GM04504 (cell line): ENCODE data around the gene HIPK1.
"Not testable (repeated sequence)": the region's sequence is repeated elsewhere in the genome, so short reads cannot be mapped to it uniquely, and the experiment has no call there.

Experiments
- DNase-seq: peaks from one replicate; pipeline ENCODE4 v3.0.0-alpha.2; 2012; ENCODE audit warnings: low read depth

Gene HIPK1

DNA sequence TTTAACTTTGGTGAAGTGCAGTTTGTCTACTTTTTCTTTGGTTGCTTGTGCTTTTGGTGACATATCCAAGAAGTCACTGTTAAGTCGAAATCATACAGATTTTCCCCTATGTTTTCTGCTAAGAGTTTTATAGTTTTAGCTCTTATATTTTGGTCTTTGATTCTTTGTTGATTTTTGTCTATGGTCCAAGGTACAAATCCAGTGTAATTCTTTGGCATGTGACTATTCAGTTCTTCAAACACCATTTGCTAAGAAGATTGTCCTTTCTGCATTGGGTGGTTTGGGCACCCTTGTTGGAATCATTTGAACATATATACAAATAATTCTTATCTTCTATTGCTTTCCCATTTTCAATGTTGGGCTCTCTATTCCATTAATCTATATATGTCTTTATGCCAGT, 16.2 kb downstream of the HIPK1 start:
- no peak for DNase-seq

DNA sequence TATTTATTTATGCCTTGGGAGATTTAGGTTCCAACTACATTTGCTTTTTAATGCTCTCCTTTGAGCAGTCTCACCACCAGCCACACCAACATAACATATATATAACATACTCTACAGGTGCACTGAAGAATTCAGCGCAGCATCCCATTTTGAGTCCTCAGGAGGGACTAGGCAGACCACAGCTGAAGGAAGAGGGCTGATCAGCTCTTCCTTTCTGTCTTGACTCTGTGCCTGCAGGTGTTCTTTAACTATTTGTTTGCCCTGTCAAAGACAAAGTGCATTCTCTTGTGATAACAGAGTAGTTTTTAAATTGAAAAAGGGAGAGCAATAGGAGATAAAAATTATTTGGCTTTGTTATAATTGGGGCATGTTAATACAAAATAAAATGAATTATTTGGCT, 17.0 kb downstream of the HIPK1 start:
- no peak for DNase-seq

DNA sequence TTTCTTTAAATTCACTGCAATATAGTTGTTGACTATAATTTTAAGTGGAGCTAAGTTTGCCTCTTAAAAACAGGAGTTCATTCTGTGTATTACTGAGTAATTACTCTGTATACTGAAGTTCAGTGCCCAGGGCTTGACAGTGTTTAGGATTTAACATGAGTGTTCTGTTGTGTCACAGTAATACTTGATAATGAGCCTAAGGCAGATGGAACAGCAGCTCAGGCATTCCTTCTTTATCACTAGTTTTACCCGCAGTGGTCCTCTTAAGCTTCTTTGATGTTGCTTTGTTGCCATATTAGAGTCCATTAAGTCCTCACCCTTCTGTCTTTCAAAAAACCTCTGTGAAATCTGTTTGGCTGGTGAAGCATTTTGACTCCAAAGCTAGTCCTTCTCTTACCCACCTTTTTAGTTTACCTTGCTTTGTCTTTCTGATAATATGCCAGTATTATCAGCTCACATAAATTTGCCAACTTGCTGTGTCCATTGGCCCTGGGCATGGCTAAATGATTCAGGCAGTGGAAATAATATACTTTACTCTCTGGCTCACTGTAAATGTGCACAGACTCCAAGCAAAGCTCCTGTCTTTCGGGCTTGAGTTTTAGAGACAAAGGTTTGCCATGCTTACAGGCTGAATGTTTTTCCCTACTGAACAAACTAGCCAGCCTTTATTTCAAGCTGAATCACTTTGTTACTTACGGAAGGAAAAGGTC, 17.7 kb downstream of the HIPK1 start:
- DNase-seq: no peak

DNA sequence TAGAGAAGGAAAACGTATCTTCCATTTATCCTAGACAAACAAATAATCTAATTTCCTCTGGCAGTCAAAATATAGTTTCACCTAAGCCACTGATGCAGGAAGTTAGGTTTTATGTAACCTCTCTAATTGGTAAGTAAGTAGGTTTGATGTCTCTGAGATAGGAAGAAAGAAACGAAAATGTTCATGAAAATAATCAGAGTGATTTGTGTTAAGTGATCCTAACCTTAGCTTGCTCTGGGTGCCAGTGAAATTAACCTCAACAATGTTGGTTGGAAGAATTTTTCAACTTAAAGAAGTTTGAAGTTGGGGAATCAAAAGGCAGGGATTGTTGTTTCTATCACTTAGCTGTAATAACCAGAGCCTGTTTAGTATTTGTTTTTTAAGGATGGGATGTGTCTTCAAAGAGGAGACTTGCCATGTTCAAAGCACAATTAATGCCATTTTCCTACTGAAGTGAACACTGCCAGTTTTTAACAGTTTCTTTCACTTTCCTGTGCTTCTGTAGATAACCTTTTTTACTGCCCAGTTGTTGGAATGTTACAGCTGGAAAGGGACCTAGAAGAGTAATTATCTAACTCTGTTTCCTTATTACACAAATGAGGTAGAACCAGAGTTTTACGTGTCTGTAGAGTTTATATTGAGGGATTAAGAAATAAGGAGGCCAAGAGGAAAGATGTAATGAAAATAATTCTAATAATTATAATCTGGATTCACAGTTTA, 18.4 kb downstream of the HIPK1 start:
- DNase-seq: no peak

DNA sequence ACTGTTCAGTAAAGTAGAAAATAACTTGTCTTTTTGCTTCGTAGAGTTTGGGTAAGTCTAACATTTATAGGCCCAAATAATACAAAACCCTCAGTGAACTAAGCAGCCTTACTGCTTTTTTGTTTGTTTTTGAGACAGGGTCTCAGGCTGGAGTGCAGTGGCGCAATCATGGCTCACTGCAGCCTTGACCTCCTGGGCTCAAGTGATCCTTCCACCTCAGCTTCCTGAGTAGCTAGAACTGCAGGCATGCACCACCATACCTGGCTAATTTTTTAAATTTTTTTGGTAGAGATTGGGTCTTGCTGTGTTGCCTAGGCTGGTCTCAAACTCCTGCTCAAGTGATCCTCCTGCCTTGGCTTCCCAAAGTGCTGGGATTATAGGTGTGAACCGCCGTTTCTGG, 19.0 kb downstream of the HIPK1 start:
- DNase-seq: not testable (repeated sequence)

DNA sequence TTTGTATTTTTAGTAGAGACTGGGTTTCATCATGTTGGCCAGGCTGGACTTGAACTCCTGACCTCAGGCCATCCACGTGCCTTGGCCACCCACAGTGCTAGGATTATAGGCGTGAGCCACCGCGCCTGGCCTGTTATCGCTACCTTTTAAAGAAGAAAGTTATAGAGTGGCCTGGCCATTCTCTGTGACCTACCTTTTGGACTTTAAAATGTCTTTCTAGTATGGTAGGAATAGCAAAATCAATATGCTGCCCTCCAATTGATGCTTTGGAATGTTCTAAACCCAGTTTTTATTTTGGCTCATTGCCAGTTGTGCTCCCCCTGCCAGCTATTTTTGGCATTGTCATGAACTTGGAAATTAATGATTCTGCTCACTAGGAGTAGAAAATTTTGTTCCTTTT, 19.9 kb downstream of the HIPK1 start:
- no peak for DNase-seq

DNA sequence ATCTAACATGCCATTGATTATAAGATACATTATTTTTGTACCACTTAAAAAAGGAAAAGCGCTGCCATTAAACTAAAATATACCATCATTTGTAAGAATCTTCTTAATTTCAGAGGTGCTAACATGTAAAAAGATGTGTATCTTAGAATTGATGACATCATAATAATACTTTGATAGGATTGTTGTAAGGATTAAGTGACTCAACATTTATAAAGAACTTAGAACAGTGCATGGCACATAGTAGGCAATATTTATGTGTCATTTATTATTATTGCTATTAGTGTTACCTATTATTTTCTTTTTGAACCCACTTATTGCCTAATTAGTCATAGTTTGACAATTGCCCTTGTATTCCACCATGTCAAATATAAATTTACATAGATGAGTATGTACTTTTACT, 21.8 kb downstream of the HIPK1 start:
- no peak for DNase-seq

DNA sequence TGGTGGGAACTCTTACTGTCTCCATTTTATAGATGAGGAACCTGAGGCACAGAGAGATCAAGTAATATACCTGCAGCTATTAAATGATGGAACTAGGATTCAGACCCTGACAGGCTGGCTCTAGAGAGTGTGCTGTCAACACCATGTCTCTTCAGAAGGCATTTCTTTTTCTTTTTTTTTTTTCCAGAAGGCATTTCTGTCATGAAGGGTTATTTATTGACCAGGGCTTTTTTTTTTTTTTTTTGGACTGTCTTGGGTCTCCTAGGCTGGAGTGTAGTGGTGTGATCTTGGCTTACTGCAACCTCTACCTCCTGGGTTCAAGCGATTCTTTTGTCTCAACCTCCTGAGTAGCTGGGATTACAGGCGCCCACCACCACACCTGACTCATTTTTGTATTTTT, 22.6 kb downstream of the HIPK1 start:
- DNase-seq: no peak

DNA sequence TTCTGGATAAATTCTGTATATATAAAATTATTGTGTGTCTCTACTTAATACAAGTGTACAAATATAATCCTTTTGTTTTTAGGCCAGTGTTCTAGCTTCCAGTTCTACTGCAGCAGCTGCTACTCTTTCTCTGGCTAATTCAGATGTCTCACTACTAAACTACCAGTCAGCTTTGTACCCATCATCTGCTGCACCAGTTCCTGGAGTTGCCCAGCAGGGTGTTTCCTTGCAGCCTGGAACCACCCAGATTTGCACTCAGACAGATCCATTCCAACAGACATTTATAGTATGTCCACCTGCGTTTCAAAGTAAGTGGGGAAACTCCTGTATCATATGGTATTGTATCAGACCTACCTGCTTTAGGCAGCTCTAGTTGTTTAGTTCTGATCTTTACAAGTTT, 28.9 kb downstream of the HIPK1 start:
- DNase-seq: no peak

DNA sequence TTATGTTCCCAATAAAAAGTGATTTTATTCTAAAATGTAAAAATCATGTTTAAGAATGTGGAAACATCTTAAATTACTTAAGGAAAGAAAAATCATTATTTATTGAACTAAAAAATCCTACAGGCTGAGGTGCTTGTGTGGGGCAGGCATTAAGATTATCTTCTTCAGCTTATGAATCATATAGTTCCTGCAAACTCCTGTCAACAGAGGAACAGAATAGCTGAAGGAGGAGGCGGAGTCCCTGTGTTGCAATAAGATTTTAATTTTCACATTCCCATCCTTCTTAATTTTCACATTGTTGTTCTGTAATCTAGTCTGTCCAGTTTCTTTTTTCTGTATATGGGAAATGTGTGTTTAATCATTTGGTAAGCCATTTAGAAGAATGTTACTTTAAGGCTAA, 29.6 kb downstream of the HIPK1 start:
- DNase-seq: no peak

DNA sequence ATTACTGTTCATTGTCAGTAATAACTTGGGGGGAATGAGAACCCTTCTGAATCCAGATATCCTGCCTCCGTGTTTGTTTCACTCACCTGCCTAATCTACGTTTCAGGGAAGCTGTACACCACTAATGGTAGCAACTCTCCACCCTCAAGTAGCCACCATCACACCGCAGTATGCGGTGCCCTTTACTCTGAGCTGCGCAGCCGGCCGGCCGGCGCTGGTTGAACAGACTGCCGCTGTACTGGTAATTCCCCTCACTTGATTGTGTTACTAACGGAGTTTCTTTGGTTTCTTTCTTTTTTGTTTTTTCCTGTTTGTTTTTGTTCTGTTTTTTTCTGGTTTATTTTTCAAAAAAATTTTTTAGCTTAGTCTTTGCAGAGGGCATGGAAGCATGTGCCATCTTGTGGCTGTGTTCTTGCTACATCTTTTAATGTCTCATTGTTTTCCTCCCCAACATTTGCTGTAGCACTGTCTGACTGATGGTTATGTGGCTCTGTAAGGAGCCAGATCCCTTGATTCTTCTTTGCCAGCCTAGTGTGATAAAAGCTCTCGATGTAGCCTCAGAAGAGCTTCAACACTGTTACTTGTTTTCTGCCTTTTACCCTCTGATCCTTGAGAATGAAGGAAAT, 34.3 kb downstream of the HIPK1 start:
- DNase-seq: no peak

DNA sequence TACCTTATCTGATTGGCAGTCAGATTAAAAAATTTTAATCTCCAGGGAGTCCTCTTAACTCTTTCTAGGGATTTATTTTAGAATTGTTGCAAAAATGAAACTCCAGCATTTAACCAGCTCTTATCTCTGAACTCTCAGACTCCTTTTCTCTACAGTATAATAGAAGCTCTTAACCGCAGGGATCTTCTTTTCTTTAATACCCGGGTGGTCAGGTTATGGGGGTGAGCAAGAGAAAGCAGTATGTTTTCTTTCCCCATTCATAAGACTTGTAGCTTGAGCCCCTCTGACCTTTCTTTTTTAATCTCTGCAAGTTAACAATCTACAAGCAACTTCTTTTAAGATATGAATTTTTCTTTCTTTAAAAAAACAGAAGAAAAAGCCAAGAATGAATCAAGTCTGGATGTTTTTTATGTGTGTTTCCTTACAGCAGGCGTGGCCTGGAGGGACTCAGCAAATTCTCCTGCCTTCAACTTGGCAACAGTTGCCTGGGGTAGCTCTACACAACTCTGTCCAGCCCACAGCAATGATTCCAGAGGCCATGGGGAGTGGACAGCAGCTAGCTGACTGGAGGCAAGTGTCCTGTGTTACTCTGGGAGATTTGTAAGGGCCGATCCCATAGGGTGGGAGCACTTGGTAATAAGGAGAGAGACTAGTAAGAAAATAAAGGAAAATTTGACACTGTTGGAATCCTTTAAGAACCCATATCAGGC, 36.7 kb downstream of the HIPK1 start:
- no peak for DNase-seq

DNA sequence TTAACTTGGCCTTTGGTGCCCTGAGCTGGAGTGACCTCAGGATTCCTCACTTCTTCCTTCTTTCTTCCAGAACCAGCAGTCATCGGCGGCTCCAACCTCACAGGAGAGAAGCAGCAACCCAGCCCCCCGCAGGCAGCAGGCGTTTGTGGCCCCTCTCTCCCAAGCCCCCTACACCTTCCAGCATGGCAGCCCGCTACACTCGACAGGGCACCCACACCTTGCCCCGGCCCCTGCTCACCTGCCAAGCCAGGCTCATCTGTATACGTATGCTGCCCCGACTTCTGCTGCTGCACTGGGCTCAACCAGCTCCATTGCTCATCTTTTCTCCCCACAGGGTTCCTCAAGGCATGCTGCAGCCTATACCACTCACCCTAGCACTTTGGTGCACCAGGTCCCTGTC, 43.8 kb downstream of the HIPK1 start:
- DNase-seq: no peak

DNA sequence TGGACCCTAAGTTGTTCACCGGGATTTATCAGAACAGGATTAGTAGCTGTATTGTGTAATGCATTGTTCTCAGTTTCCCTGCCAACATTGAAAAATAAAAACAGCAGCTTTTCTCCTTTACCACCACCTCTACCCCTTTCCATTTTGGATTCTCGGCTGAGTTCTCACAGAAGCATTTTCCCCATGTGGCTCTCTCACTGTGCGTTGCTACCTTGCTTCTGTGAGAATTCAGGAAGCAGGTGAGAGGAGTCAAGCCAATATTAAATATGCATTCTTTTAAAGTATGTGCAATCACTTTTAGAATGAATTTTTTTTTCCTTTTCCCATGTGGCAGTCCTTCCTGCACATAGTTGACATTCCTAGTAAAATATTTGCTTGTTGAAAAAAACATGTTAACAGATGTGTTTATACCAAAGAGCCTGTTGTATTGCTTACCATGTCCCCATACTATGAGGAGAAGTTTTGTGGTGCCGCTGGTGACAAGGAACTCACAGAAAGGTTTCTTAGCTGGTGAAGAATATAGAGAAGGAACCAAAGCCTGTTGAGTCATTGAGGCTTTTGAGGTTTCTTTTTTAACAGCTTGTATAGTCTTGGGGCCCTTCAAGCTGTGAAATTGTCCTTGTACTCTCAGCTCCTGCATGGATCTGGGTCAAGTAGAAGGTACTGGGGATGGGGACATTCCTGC, 46.2 kb downstream of the HIPK1 start:
- DNase-seq: no peak

DNA sequence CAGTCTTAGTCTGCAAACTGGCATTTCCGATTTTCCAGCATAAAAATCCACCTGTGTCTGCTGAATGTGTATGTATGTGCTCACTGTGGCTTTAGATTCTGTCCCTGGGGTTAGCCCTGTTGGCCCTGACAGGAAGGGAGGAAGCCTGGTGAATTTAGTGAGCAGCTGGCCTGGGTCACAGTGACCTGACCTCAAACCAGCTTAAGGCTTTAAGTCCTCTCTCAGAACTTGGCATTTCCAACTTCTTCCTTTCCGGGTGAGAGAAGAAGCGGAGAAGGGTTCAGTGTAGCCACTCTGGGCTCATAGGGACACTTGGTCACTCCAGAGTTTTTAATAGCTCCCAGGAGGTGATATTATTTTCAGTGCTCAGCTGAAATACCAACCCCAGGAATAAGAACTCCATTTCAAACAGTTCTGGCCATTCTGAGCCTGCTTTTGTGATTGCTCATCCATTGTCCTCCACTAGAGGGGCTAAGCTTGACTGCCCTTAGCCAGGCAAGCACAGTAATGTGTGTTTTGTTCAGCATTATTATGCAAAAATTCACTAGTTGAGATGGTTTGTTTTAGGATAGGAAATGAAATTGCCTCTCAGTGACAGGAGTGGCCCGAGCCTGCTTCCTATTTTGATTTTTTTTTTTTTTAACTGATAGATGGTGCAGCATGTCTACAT, 47.6 kb downstream of the HIPK1 start:
- no peak for DNase-seq

DNA sequence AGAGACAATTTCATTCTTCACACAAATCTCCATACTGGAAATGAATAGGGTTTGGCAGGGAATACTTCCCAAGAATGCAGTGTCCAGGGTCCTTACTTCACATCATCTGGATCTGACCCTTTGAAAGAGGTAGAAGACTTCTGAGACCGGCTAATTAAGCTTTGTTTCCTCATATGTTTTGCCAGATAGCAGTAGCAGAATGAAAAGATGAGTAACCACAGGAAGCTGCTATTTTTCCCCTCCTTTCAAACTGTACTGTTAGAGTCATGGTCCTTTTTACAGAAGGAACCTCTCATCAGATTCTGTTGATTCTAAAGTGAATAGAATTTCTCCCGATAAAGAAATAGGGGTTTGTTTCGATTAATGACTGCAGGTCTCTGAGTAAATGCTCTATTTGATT, 48.8 kb downstream of the HIPK1 start:
- no peak for DNase-seq

DNA sequence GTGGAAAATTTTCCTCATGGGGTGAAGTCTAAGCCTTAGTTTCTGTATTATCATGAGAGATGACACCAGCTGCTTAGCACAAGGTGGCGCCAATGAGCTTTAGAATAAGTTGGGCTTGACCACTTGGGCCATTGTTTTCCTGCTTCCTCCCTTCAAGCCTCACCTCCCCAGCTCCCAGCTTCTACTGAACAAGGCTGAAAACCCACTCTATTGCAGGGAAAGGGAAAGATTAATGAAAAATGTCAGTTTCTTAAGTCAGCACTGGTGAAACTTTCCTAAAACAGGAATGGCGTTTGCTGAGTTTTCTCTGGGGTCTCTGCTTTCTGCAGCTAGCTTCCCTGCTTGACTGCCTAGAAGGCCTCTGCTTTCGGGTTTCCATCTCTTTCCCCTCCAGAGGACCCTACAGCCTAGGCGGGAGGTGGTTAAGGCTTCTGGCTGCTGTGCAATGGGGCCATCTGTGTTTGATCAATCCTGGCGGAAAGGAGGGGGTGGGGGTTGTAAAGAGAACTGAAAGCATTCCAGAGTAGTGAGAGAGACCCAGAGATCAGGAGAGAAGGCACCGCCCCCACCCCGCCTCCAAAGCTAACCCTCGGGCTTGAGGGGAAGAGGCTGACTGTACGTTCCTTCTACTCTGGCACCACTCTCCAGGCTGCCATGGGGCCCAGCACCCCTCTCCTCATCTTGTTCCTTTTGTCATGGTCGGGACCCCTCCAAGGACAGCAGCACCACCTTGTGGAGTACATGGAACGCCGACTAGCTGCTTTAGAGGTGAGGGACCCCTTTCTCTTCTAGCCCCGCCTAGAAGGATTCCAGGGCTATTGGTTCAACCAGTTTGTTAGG, 50.0 kb downstream of the HIPK1 start, which contains the start of gene OLFML3:
TSS of gene OLFML3 (plus strand) at position 612 of the 840 bp plus-strand sequence. CDS start at position 655, 43 bp downstream.
- DNase-seq: peak; percentile 95

DNA sequence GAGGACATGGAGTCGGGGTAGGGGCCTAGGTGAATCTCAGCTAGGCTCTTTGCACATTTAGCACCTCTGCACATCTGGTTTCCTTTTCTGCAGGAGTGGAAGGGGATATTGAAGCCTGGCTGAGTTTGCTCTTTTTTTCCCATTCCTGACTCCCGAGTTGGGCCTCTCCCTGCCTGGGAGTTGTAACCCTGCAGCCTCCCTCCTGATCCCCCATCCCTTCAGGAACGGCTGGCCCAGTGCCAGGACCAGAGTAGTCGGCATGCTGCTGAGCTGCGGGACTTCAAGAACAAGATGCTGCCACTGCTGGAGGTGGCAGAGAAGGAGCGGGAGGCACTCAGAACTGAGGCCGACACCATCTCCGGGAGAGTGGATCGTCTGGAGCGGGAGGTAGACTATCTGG, 51.0 kb downstream of the HIPK1 start:
- no peak for DNase-seq

DNA sequence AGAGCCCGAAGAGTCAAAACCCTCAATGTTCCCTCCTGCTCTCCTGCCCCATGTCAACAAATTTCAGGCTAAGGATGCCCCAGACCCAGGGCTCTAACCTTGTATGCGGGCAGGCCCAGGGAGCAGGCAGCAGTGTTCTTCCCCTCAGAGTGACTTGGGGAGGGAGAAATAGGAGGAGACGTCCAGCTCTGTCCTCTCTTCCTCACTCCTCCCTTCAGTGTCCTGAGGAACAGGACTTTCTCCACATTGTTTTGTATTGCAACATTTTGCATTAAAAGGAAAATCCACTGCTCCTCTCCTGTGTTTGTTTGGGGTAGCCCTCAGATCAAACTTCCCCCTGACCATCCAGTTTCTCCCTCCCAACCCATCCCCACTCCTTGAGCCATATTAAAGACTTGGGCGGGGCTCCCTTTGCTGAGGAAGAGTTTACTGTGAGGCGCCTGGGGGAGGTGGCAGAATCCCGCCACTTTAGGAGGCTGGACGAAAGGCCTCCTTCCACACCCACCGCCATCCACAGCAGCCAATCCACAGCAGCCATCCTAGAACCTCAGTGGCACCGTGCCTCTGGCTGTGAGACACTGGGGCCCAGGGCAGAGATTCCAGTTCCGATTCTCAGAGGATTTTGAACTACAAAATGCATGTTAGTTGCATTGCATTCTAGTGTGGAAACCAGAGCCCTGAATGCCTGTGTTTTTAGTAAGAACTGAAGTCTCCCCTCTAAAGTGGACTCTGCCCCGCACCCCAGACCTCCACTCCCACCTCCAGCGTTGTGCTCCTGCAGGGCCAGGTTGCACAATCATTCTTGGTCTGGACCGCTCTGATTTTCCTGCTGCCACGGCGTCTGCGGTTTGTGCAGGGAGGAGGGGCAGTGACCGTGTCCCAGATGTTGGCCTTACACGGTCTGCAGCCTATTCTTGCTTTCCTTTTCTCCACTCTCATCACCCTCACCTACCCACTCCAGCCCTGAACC, 53.1 kb downstream of the HIPK1 start:
- peak; percentile 69 for DNase-seq
